Esophagus muscularis mucosa (tissue), 3 donors: ENCODE data around the gene MAMDC2.

Source experiments
- POLR2A ChIP-seq: fragments of 450-650 bp; IDR thresholded peaks from one replicate; pipeline ENCODE4 v1.6.1; 2017; ENCODE audit warnings: antibody characterized with exemption, moderate library complexity, mild to moderate bottlenecking, low read depth
- POLR2AphosphoS5 ChIP-seq, 2 donors: sonication (generic); formaldehyde crosslinking; IDR thresholded peaks; one replicate each; pipeline ENCODE4 v1.6.1; 2017; ENCODE audit warnings: antibody characterized with exemption in 2 of 2
- TF ChIP-seq, protein P1 (sequence below), 3 experiments: fragments of 200-600 bp in 2 of 3; fragments of 450-650 bp in 1 of 3; sonication (generic) in 2 of 3; IDR thresholded peaks; one replicate each; pipeline ENCODE4 v1.5.1; 2017 to 2019; ENCODE audit warnings: antibody characterized with exemption in 3 of 3, mild to moderate bottlenecking in 2 of 3, moderate library complexity in 1 of 3

DNA sequence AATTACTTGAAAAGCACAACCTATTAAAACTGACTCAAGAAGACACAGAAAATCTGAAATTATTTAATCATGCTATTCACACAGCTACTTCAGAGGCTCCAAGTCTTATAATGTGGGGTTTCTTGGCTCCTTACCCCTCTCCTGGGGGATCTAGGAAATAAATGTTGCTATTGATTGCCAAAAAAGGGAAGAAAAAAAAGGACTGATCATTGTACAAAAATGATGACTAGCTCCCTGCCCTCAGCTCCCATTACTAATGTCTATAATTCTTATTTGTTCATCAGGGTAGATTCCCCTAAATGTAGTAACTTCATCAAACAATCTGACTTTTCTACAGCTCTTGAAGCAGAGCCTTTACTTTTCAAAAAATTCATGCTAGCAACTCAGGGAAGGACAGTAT lies 211.8 kb downstream of the MAMDC2 start:
- TF ChIP-seq POLR2A = no peak
- TF ChIP-seq, protein P1, sequence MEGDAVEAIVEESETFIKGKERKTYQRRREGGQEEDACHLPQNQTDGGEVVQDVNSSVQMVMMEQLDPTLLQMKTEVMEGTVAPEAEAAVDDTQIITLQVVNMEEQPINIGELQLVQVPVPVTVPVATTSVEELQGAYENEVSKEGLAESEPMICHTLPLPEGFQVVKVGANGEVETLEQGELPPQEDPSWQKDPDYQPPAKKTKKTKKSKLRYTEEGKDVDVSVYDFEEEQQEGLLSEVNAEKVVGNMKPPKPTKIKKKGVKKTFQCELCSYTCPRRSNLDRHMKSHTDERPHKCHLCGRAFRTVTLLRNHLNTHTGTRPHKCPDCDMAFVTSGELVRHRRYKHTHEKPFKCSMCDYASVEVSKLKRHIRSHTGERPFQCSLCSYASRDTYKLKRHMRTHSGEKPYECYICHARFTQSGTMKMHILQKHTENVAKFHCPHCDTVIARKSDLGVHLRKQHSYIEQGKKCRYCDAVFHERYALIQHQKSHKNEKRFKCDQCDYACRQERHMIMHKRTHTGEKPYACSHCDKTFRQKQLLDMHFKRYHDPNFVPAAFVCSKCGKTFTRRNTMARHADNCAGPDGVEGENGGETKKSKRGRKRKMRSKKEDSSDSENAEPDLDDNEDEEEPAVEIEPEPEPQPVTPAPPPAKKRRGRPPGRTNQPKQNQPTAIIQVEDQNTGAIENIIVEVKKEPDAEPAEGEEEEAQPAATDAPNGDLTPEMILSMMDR (IDR thresholded peaks at IDR 0.05) = no peak
- TF ChIP-seq POLR2AphosphoS5 (IDR thresholded peaks at IDR 0.05) = no peak
